Panc1 (cell line): ENCODE measurements around the gene MRPL40.

ENCODE experiments used
- TCF7L2 ChIP-seq: IDR thresholded peaks from 2 replicates; pipeline ENCODE4 v1.6.1; 2011; ENCODE audit warnings: mild to moderate bottlenecking, low read depth, low read length, inconsistent platforms
- TF ChIP-seq, protein P1 (sequence below): fragments of 450-650 bp; IDR thresholded peaks from 2 replicates; pipeline ENCODE4 v1.5.1; 2017; ENCODE audit warnings: mild to moderate bottlenecking

DNA sequence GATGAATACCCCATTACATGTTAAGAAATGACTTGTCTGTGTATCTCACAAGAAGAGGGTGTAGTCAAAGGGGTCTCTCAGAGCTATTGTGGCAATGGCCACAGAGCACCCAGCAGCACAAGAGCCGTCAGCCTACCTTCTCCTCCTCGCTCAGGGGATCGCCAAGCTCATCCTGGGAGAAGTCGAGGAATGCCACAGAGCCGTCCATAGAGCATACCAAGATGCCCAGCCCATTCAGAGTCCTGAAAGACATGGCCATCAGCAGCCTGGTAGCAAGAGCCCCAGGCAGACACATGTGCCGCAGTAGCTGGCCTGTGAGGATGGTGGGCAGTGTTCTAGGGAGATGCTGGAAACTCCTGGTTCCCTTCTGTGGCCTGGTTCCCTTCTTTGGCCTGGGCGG, 44.8 kb upstream of the MRPL40 start:
- TF ChIP-seq, protein P1, sequence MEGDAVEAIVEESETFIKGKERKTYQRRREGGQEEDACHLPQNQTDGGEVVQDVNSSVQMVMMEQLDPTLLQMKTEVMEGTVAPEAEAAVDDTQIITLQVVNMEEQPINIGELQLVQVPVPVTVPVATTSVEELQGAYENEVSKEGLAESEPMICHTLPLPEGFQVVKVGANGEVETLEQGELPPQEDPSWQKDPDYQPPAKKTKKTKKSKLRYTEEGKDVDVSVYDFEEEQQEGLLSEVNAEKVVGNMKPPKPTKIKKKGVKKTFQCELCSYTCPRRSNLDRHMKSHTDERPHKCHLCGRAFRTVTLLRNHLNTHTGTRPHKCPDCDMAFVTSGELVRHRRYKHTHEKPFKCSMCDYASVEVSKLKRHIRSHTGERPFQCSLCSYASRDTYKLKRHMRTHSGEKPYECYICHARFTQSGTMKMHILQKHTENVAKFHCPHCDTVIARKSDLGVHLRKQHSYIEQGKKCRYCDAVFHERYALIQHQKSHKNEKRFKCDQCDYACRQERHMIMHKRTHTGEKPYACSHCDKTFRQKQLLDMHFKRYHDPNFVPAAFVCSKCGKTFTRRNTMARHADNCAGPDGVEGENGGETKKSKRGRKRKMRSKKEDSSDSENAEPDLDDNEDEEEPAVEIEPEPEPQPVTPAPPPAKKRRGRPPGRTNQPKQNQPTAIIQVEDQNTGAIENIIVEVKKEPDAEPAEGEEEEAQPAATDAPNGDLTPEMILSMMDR, result no peak
- TF ChIP-seq TCF7L2, result no peak
